CD4-positive, alpha-beta T cell treated with Interleukin-6 at 100 ng/mL for 8 hours (primary cell): ENCODE data around the gene DTYMK.
"Not testable (repeated sequence)": the region's sequence is repeated elsewhere in the genome, so short reads cannot be mapped to it uniquely, and the experiment has no call there.

Source experiments
- DNase-seq: peaks from one replicate; pipeline ENCODE4 v3.0.0-alpha.2; 2020; ENCODE audit warnings: mixed read lengths, low spot score

Gene DTYMK

DNA sequence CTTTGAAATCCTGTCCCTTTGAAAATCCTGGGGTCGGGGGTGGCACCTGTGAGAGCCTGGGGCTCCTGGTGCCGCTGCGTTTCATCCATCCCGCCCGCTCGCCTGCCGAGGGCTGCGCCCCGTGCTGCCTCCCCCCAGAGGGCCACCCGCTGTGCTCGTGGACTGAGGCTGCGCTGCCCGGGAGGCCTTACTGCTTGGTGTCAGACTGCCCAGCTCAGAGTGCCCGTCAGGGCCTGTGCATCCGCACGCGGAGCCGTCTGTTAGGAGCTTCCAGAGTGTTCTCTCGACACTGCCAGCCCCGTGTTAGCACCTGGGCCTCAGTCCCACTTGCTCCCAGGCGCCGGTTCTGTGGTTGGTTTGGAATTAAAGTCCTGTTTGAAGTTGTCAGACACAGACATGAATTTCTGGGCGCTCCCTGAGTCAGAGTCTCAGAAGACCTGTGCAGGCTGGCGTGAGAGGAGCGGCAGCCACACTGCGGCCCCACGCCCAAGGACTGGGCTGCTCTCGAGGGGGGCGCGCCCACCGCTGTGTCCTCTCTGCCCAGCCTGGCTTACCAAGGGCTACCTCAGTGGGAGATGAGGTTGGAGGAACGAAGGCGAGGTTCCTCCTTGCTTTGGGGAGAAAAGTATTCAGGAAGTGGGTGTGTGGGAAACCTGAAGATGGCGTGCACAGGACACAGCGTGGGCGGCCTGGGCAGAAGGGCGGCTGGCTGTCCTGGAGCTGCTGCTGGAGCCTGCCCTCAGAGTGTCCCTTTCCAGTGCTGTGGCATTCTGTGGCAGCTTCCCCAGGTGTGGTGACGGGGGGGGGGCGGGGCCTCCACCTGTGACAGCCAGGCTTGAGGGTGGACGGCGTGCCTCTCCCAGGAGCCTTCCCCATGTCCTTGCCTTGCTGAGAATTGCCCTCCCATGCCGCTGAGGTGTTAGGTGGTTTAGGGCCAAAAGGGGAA, 14.1 kb downstream of the DTYMK start:
- DNase-seq, result no peak

DNA sequence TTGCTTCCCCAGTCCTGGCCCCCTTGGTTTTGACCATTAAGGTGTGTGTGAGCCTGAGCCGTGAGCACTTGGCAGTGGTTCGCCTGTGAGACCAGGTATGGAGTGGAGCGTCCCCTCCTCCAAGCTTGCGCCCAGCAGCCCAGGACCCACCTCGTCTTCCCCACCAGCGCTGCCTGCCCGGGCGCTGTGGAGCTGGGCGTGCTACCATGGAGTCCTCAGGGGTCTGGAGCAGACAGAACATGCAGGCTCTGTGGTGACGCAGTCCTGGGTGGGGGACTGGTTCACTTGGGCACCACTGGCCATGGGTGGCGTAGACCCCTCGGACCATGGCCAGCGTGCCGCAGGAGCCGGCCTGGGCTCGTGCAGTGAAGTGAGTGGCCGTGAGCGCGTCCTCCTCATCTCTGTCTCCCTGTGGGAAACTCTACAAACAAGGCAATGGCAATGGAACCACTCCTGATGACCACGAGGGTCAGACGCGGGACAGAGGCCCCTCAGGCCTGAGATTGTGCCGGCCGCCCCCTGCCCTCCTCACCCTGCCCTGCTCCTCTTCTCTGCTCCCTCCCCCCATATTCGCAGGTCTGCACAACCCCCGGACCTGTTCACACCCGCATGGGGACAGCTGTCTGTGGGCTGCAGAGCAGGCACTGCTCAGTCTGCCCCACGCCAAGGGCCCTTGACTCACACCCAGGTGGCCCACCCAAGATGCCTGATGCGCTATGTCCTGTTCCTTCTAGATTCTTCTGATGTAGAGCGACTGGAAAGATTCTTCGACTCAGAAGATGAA, 15.0 kb downstream of the DTYMK start:
- DNase-seq, result no peak

- no peak for DNase-seq
Measured at GRCh38 chr2:241670333-241671110, 16.1 kb downstream of the DTYMK start.

- DNase-seq, result no peak
Measured at GRCh38 chr2:241668839-241669238, 17.8 kb downstream of the DTYMK start.

DNA sequence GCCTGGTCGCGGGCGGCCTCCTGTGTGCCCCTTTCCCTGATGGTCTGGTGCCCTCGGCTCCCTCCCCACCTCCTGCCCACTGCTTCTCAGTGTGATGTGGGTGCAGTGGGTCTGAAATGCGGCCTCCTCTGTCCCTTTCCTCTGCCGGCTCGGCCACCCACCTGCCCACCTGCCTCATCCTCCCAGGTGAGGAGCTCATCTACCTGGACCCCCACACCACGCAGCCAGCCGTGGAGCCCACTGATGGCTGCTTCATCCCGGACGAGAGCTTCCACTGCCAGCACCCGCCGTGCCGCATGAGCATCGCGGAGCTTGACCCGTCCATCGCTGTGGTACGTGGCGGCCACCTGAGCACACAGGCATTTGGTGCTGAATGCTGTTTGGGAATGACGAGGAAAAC, 18.3 kb downstream of the DTYMK start:
- DNase-seq, result no peak

GRCh38 chr2:241666627-241667400, 19.8 kb downstream of the DTYMK start:
- DNase-seq, result no peak

GRCh38 chr2:241665731-241666440, 20.7 kb downstream of the DTYMK start:
- DNase-seq, result no peak

GRCh38 chr2:241662731-241663130, 23.9 kb downstream of the DTYMK start:
- DNase-seq, result not testable (repeated sequence)

DNA sequence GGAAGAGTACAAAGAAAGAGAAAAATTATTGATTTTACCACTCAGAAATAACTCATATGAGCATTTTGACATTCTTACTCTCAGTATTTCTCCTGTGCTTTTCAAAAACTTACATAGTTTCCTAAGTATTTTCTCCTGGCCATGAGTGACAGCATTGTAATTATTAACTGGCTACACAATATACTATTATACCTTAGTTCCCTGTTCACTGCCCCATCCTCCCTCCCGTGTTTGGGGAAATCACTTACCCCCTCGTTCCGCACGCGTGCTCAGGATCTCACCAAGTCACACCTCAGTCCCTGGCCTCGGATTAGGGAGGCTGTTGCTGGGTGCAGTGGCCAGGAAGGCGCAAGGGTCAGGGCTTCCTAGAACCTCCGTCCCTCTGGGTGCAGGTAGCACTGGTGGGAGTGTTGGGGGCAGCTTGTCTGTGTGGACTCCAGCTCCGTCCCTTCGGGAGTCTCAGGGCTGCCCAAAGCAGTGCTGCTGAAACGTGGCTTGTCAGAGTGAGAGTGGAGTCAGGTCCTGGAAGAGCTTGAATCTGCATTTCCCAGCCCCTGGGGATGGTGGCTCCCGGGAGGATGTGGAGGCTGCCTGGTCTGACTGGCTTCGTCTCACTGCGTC, 25.9 kb downstream of the DTYMK start:
- no peak for DNase-seq

- DNase-seq, result peak; percentile 19
Measured at GRCh38 chr2:241659150-241659739, 27.4 kb downstream of the DTYMK start.

GRCh38 chr2:241658296-241658695, 28.3 kb downstream of the DTYMK start:
- DNase-seq, result no peak

GRCh38 chr2:241657786-241658254, 28.8 kb downstream of the DTYMK start:
- DNase-seq, result no peak

- DNase-seq, result no peak
Measured at GRCh38 chr2:241656190-241656741, 30.3 kb downstream of the DTYMK start.

DNA sequence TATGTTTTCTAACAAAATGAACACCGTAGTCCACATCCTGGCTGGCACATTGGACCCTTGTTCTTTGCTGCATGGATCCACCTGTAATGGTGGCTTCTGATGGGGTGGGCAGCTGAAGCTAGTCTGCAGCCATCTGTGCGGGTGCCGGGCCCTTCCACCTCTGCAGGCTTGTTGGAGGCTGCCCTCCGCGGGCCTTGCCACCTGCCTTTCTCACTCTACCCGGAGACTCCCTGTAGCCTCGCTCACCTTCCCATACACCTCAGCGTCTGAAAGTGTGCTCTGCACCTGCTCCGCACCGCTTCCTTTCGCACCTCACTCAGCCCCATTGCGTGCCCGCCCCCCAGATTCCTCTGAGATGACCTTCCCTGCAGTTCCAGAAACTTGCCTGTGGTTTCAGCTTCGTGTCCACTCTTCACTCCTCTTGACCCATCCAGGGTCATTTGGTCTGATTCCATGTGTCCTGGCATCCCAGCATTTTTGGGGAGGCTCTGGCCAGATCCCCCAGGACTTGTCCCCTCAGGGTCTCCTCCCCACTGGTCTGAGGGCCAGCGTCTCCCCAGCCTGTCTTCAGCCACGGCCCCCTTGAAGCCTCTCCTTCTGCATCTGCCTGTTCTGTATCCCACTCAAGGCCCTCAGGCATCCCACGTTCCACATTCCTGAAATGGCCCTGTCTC, 31.0 kb downstream of the DTYMK start:
- DNase-seq, result no peak

GRCh38 chr2:241654551-241654950, 32.1 kb downstream of the DTYMK start:
- DNase-seq, result no peak

GRCh38 chr2:241653210-241653750, 33.3 kb downstream of the DTYMK start:
- DNase-seq, result no peak

DNA sequence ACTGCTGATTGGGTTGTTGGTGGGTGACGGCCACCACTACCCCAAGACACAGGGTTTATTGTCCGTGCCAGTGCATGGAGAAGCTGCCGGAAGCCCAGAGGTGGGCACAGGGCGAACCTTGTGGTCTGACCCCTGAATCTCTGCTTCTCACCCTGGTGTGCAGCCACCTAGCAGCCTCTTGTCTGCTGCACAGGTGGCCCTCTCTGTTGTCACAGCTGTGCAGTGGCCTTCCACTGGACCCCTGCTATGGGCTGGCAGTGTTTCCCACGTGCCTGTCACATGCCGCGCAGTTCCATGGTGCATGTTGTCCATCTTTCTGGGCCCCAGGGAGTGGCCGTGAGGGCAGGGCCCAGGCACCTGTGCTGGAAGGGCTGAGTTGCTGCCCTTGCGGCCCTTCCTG, 33.9 kb downstream of the DTYMK start:
- DNase-seq, result no peak

GRCh38 chr2:241652142-241652541, 34.5 kb downstream of the DTYMK start:
- no peak for DNase-seq

DNA sequence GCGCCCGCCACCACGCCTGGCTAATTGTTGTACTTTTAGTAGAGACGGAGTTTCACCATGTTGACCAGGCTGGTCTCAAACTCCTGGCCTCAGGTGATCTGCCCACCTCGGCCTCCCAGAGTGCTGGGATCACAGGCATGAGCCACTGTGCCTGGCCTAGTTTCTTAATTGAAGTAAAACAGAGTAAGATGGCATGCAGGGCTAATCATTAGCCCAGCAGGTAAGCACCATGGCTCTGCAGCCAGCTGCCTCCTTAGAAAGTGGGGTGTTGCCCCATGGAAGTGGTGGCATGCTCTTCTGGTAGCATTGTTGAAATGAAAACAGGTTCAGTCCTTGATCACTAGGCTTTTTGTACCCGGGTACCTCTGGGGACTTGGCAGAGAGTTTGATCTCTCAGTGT, 36.7 kb downstream of the DTYMK start:
- DNase-seq, result no peak
